GM21515 (cell line): ENCODE data around the gene JPH4.

Experiments used
- ATAC-seq: cut with Tn5 transposase; IDR thresholded peaks from one replicate; pipeline ENCODE4 v1.9.1; 2021; ENCODE audit not compliant: unreplicated experiment

JPH4 gene

DNA sequence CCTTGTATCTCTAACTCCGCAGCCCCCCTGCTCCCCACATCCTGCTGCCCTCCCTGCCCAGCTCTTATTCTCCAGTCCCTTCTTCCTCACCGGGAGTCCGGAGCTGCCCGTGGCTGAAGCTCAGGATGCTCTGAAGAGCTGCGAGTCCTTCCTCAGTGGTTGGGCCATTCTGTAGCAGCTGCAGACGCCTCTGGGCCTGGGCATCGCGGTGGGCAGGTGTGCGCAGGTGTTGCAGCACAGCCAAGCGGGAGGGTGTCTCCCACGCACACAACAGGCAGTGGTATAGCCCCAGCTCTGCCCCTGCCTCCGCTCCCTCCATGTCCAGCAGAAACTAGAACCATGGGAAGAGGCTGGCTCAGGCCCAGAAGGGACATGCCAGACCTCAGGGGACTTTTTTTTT is 47.2 kb downstream of the JPH4 start:
- ATAC-seq, result no peak

GRCh38 chr14:23530375-23531055 is 48.1 kb downstream of the JPH4 start:
- no peak for ATAC-seq

- ATAC-seq, result no peak
Observed at GRCh38 chr14:23529016-23529415, 49.6 kb downstream of the JPH4 start.

GRCh38 chr14:23528555-23528954 is 50.0 kb downstream of the JPH4 start:
- no peak for ATAC-seq

DNA sequence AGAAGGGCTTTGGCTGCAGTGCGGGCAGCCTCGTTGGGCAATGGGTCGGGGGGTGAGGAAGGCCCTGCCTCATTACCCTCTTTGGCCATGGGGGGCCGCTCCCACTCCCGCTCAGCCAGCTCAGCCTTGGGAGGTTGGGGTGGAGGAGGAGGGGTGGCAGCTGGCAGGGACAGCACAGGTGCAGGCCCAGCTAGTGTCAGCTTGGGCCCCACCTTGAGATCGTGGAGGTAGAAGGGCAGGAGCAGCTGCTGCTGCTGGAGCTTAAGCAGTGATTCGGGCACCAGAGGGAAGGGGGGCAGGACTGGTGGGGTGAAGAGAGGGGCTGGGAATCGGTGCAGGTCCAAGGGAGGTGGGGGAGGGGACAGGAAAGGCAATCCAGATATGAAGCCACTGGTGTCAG is 53.0 kb downstream of the JPH4 start:
- no peak for ATAC-seq

GRCh38 chr14:23524954-23525353 is 53.6 kb downstream of the JPH4 start:
- no peak for ATAC-seq

GRCh38 chr14:23523229-23524016 is 55.2 kb downstream of the JPH4 start:
- ATAC-seq, result no peak

- no peak for ATAC-seq
Observed at GRCh38 chr14:23522643-23523198, 55.9 kb downstream of the JPH4 start.

GRCh38 chr14:23521785-23522640 is 56.6 kb downstream of the JPH4 start:
- ATAC-seq, result no peak

GRCh38 chr14:23520899-23521533 is 57.6 kb downstream of the JPH4 start:
- ATAC-seq, result no peak

DNA sequence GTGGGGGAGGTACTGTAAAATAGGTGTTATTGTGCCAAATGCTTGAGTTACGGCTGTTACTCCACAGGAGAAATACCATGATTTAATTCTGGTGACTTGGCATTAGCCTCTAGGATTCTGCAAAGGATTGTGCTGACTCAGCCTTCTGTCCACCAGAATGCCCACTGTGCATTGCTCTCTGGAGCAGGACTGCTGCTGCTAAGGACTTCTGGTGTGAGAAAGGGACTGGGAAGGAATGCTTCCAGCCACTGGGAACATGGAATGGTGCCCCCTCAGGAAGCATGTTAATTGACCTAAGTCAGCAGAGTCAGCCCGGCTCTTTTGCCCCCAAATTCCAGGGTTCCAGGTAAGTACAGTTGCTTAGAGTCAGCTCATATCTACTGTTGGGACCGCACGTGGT is 59.9 kb downstream of the JPH4 start:
- ATAC-seq, result no peak
